IMR-90 (cell line): ENCODE measurements around the gene ZNF579. TPM values are rescaled to one million over a fixed set of nuclear protein-coding genes. Genes with fewer than 3 reads are reported as not detected.

ENCODE experiments used
- ATAC-seq: fragments of 200-7000 bp; cut with Tn5 transposase; 2 replicates; pipeline ENCODE4 v1.9.1; 2020; ENCODE audit warnings: low read depth, mild to moderate bottlenecking, moderate library complexity
- BruUV-seq: library from RNA; stranded (reverse); fragments of 400-500 nt; replicated peaks from 2 replicates; lab custom pipeline; 2021; lab: Mats Ljungman, UMichigan
- CTCF ChIA-PET: fragments of 300-600 bp; formaldehyde crosslinking; extraction: SDS; loops from one replicate; lab custom pipeline; 2021; ENCODE audit warnings: antibody characterized with exemption; lab: Yijun Ruan, JAX
- POLR2A ChIA-PET: fragments of 300-600 bp; sonication (Branson Sonifier 250); formaldehyde crosslinking; loops from one replicate; lab custom pipeline; 2022; ENCODE audit warnings: antibody characterized with exemption; ENCODE audit not compliant: unreplicated experiment; lab: Charles Lee
- DNase-seq: peaks from one replicate; pipeline ENCODE4 v3.0.0; 2013
- H2AFZ ChIP-seq: replicated peaks from 2 replicates; pipeline ENCODE3; 2013; ENCODE audit warnings: low read length, mild to moderate bottlenecking; ENCODE audit not compliant: poor library complexity
- H2AK5ac ChIP-seq: 2 replicates; pipeline ENCODE4 v1.6.1; 2013; ENCODE audit warnings: low read depth, low read length, inconsistent platforms
- H2AK9ac ChIP-seq: replicated peaks from 2 replicates; pipeline ENCODE3; 2013; ENCODE audit warnings: mild to moderate bottlenecking, low read depth, low read length, moderate library complexity; ENCODE audit not compliant: poor library complexity
- H2BK120ac ChIP-seq: 2 replicates; pipeline ENCODE4 v1.6.1; 2013; ENCODE audit warnings: low read depth, low read length, inconsistent platforms
- H2BK15ac ChIP-seq: 3 replicates; pipeline ENCODE4 v1.6.1; 2013; ENCODE audit warnings: low read depth, low read length, inconsistent platforms
- H2BK20ac ChIP-seq: 2 replicates; pipeline ENCODE4 v1.6.1; 2013; ENCODE audit warnings: low read depth, mild to moderate bottlenecking, inconsistent platforms, low read length, moderate library complexity
- H2BK5ac ChIP-seq: 2 replicates; pipeline ENCODE4 v1.6.1; 2013; ENCODE audit warnings: mild to moderate bottlenecking, low read depth, low read length, inconsistent platforms; ENCODE audit not compliant: poor library complexity, severe bottlenecking
- H3K14ac ChIP-seq: replicated peaks from 2 replicates; pipeline ENCODE4 v1.6.1; 2013; ENCODE audit warnings: low read depth, low read length, inconsistent platforms
- H3K18ac ChIP-seq: 2 replicates; pipeline ENCODE4 v1.6.1; 2013; ENCODE audit warnings: low read depth, low read length, control low read depth
- H3K23ac ChIP-seq: 2 replicates; pipeline ENCODE4 v1.6.1; 2013; ENCODE audit warnings: low read depth, low read length, inconsistent platforms
- H3K27ac ChIP-seq: 2 replicates; pipeline ENCODE4 v1.5.1; 2013; ENCODE audit warnings: mild to moderate bottlenecking, control low read depth, low read length; ENCODE audit not compliant: insufficient read depth
- H3K27me3 ChIP-seq: 2 replicates; pipeline ENCODE4 v1.6.1; 2013; ENCODE audit warnings: low read length; ENCODE audit not compliant: control insufficient read depth, insufficient read depth
- H3K36me3 ChIP-seq: 2 replicates; pipeline ENCODE4 v1.6.1; 2013; ENCODE audit warnings: low read length, mixed read lengths; ENCODE audit not compliant: control insufficient read depth, insufficient read depth
- H3K4ac ChIP-seq: 2 replicates; pipeline ENCODE4 v1.6.1; 2013; ENCODE audit warnings: low read depth, low read length, inconsistent platforms
- H3K4me1 ChIP-seq: 2 replicates; pipeline ENCODE4 v1.6.1; 2013; ENCODE audit warnings: low read length, mixed read lengths; ENCODE audit not compliant: control insufficient read depth, insufficient read depth
- H3K4me2 ChIP-seq: 2 replicates; pipeline ENCODE4 v1.6.1; 2013; ENCODE audit warnings: low read depth, mild to moderate bottlenecking, control low read depth, low read length, moderate library complexity
- H3K4me3 ChIP-seq: 2 replicates; pipeline ENCODE4 v1.5.1; 2013; ENCODE audit warnings: low read depth, mild to moderate bottlenecking, control low read depth, low read length, moderate library complexity; ENCODE audit not compliant: insufficient read depth
- H3K56ac ChIP-seq: 2 replicates; pipeline ENCODE4 v1.6.1; 2013; ENCODE audit warnings: low read length, inconsistent platforms; ENCODE audit not compliant: insufficient read depth; ENCODE audit errors: extremely low read depth
- H3K79me1 ChIP-seq, 2 experiments: 2 replicates each; pipeline ENCODE4 v1.6.1; 2013; ENCODE audit warnings: low read length in 2 of 2, inconsistent platforms in 1 of 2, low read depth in 1 of 2
- H3K9ac ChIP-seq: 2 replicates; pipeline ENCODE4 v1.6.1; 2013; ENCODE audit warnings: low read depth, low read length, control low read depth
- H3K9me1 ChIP-seq: 2 replicates; pipeline ENCODE4 v1.6.1; 2013; ENCODE audit warnings: low read length, inconsistent platforms; ENCODE audit not compliant: insufficient read depth
- H3K9me3 ChIP-seq: 2 replicates; pipeline ENCODE4 v1.6.1; 2013; ENCODE audit warnings: low read length; ENCODE audit not compliant: control insufficient read depth, insufficient read depth
- H4K20me1 ChIP-seq: 2 replicates; pipeline ENCODE4 v1.6.1; 2013; ENCODE audit warnings: low read length, inconsistent platforms; ENCODE audit not compliant: insufficient read depth
- H4K5ac ChIP-seq: 2 replicates; pipeline ENCODE4 v1.6.1; 2013; ENCODE audit warnings: mild to moderate bottlenecking, low read depth, low read length, control low read depth
- H4K8ac ChIP-seq, 2 experiments: 2 replicates each; pipeline ENCODE4 v1.6.1; 2013; ENCODE audit warnings: low read depth in 2 of 2, low read length in 2 of 2, control low read depth in 1 of 2, inconsistent platforms in 1 of 2
- H4K91ac ChIP-seq: 2 replicates; pipeline ENCODE4 v1.6.1; 2013; ENCODE audit warnings: low read depth, low read length, inconsistent platforms; ENCODE audit not compliant: insufficient read depth
- BHLHE40 ChIP-seq: fragments of 150-350 bp; IDR thresholded peaks from 2 replicates; pipeline ENCODE4 v1.6.1; 2016; ENCODE audit warnings: mild to moderate bottlenecking, low read depth, low read length
- CEBPB ChIP-seq: IDR thresholded peaks from 2 replicates; pipeline ENCODE4 v1.6.1; 2012; ENCODE audit warnings: low read depth, low read length, improper control_type of control experiment
- CHD1 ChIP-seq: IDR thresholded peaks from 2 replicates; pipeline ENCODE4 v1.6.1; 2012; ENCODE audit warnings: low read depth, low read length, improper control_type of control experiment
- MAFK ChIP-seq: IDR thresholded peaks from 2 replicates; pipeline ENCODE4 v1.6.1; 2012; ENCODE audit warnings: low read depth, low read length, improper control_type of control experiment
- MAZ ChIP-seq: IDR thresholded peaks from 2 replicates; pipeline ENCODE4 v1.6.1; 2012; ENCODE audit warnings: low read depth, mild to moderate bottlenecking, low read length, improper control_type of control experiment, moderate library complexity, borderline replicate concordance
- NFE2L2 ChIP-seq: fragments of 150-350 bp; IDR thresholded peaks from 2 replicates; pipeline ENCODE4 v1.6.1; 2016; ENCODE audit warnings: low read depth, mild to moderate bottlenecking, low read length
- POLR2A ChIP-seq: IDR thresholded peaks from 2 replicates; pipeline ENCODE4 v1.6.1; 2012; ENCODE audit warnings: mild to moderate bottlenecking, low read depth, low read length
- RFX5 ChIP-seq: IDR thresholded peaks from 2 replicates; pipeline ENCODE4 v1.8.0; 2012; ENCODE audit warnings: low read depth, mild to moderate bottlenecking, low read length, moderate library complexity
- SMC3 ChIP-seq: fragments of 150-350 bp; IDR thresholded peaks from 2 replicates; pipeline ENCODE4 v1.6.1; 2016; ENCODE audit warnings: low read depth, mild to moderate bottlenecking, antibody characterized with exemption, low read length, moderate library complexity
- WGBS, 2 experiments: methylation state at CpG; one replicate each; pipeline versions ENCODE4 v1.1.5 to v1.1.7; 2013; ENCODE audit warnings: missing lambda C conversion rate in 2 of 2; ENCODE audit not compliant: insufficient read length in 1 of 2; ENCODE audit errors: extremely low coverage in 2 of 2; 5-methylcytosine and 5-hydroxymethylcytosine counted together
- dilution Hi-C: fragments of 300-500 bp; cut with HindIII; formaldehyde crosslinking; loops from one replicate; pipeline ENCODE4 v1.14.3; 2018; ENCODE audit warnings: low sequenced_read_pairs; ENCODE audit not compliant: unreplicated experiment
- in situ Hi-C: fragments of 300-500 bp; cut with MboI; formaldehyde crosslinking; loops from 3 replicates; pipeline ENCODE4 v1.14.3; 2019; ENCODE audit warnings: low sequenced_read_pairs, inconsistent platforms, mixed read lengths
- intact Hi-C: fragments of 100-400 bp; cut with micrococcal nuclease; formaldehyde crosslinking; loops from 2 replicates; pipeline ENCODE4 v1.10.0; 2022
- polyA plus RNA-seq, 3 experiments: library from polyadenylated mRNA; depleted of rRNA; stranded (reverse); fragments of >200 nt; gene quantifications; 2 replicates each; pipeline ENCODE4 v1.2.3, GENCODE V29; 2012; ENCODE audit warnings: low replicate concordance in 1 of 3
- total RNA-seq: library from RNA; depleted of rRNA; stranded (reverse); fragments of >200 nt; gene quantifications from 2 replicates; pipeline ENCODE4 v1.2.3, GENCODE V29; 2012
- TF ChIP-seq, protein P1 (sequence below): fragments of 150-350 bp; IDR thresholded peaks from 2 replicates; pipeline ENCODE4 v1.6.1; 2017; ENCODE audit warnings: mild to moderate bottlenecking, antibody characterized with exemption, low read length, low read depth
- TF ChIP-seq, protein P2 (sequence below): conservative IDR thresholded peaks from 2 replicates; pipeline ENCODE4 v1.5.1; 2012; ENCODE audit warnings: mild to moderate bottlenecking, low read depth, low read length, improper control_type of control experiment

Gene ZNF579
- total and polyA plus RNA-seq, 2 of the 4 experiments (the other 2 are of a cell fraction) = 0.54 to 9.0 TPM

DNA sequence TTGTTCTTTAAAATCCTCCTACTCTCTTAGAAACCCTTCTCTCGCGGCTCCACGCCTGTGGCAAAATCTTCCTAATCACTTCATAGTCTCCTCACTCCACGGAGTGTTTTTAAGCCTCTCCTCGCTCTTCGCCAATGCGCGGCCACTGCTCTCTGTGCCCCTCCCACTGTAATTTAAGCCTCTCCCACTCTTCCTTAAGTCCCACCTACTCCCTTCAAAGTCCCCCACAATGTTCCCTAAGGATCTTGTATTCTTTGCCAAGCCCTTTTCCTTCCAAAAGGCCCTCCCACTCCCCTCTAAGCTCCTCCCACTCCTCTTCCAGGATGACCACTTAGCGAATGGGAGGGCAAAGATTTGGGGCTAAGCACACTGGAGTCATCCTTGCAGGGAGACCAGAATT is 17.4 kb upstream of the ZNF579 start:
- dilution Hi-C loops (no loop called here), in situ Hi-C loops (no loop called here), intact Hi-C loops (no loop called here)
- Histone ChIP-seq H2AK5ac (no peak overlapping the region), H2AFZ (no peak overlapping the region), H3K9ac (no peak overlapping the region), H3K4ac (no peak overlapping the region), H3K14ac (no peak overlapping the region), H3K4me3 (no peak overlapping the region), H3K56ac (no peak overlapping the region), H2BK15ac (no peak overlapping the region), H3K4me2 (no peak overlapping the region), H3K27me3 (no peaks in the 10 kb centered on the region), H2BK5ac (no peak overlapping the region), H2BK20ac (no peak overlapping the region), H3K79me1 (peaks cover 16 to 36% of the 10 kb centered on the region in 2 experiments), H4K8ac (no peak overlapping the region; a peak in 1 of 4 replicates), H4K5ac (no peak overlapping the region), H3K9me3 (no peaks in the 10 kb centered on the region), H3K18ac (no peak overlapping the region), H2AK9ac (no peak overlapping the region), H3K36me3 (peaks cover 28% of the 10 kb centered on the region), H3K9me1 (peaks cover 13% of the 10 kb centered on the region), H4K91ac (no peak overlapping the region), H4K20me1 (no peaks in the 10 kb centered on the region), H3K23ac (no peak overlapping the region), H2BK120ac (no peak overlapping the region), H3K4me1 (peaks cover 4% of the 10 kb centered on the region; the same call in 1 of the 2 replicates), H3K27ac (no peak overlapping the region)
- no peak for ATAC-seq
- POLR2A ChIA-PET = no interaction called here
- DNase-seq = no peak
- CTCF ChIA-PET = no interaction called here
- no TSS peak for BruUV-seq
- 90% methylated on average over 8 of the region's 9 CpGs; no CpG with 5 or more reads in 1 of the 2 experiments for WGBS, 2 experiments
- TF ChIP-seq, protein P1, sequence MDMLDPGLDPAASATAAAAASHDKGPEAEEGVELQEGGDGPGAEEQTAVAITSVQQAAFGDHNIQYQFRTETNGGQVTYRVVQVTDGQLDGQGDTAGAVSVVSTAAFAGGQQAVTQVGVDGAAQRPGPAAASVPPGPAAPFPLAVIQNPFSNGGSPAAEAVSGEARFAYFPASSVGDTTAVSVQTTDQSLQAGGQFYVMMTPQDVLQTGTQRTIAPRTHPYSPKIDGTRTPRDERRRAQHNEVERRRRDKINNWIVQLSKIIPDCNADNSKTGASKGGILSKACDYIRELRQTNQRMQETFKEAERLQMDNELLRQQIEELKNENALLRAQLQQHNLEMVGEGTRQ = no peak
- TF ChIP-seq POLR2A = no peak
- TF ChIP-seq MAZ = no peak
- TF ChIP-seq MAFK = no peak
- no peak for TF ChIP-seq CEBPB
- TF ChIP-seq NFE2L2 = no peak
- no peak for TF ChIP-seq SMC3
- TF ChIP-seq BHLHE40 = no peak
- no peak for TF ChIP-seq RFX5
- TF ChIP-seq, protein P2, sequence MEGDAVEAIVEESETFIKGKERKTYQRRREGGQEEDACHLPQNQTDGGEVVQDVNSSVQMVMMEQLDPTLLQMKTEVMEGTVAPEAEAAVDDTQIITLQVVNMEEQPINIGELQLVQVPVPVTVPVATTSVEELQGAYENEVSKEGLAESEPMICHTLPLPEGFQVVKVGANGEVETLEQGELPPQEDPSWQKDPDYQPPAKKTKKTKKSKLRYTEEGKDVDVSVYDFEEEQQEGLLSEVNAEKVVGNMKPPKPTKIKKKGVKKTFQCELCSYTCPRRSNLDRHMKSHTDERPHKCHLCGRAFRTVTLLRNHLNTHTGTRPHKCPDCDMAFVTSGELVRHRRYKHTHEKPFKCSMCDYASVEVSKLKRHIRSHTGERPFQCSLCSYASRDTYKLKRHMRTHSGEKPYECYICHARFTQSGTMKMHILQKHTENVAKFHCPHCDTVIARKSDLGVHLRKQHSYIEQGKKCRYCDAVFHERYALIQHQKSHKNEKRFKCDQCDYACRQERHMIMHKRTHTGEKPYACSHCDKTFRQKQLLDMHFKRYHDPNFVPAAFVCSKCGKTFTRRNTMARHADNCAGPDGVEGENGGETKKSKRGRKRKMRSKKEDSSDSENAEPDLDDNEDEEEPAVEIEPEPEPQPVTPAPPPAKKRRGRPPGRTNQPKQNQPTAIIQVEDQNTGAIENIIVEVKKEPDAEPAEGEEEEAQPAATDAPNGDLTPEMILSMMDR = no peak
- TF ChIP-seq CHD1 = no peak
